ENCODE results near the gene STIP1. TPM values are rescaled to one million over a fixed set of nuclear protein-coding genes. Genes with fewer than 3 reads are reported as not detected.
A peak's percentile ranks its signal among the peaks of the same experiment; 100 is the strongest.

Gene STIP1
- total and polyA plus RNA-seq, 2 of the 8 experiments (the other 6 are each of a cell fraction or from before 2014, with no cell fraction given), result 140 to 329 TPM

DNA sequence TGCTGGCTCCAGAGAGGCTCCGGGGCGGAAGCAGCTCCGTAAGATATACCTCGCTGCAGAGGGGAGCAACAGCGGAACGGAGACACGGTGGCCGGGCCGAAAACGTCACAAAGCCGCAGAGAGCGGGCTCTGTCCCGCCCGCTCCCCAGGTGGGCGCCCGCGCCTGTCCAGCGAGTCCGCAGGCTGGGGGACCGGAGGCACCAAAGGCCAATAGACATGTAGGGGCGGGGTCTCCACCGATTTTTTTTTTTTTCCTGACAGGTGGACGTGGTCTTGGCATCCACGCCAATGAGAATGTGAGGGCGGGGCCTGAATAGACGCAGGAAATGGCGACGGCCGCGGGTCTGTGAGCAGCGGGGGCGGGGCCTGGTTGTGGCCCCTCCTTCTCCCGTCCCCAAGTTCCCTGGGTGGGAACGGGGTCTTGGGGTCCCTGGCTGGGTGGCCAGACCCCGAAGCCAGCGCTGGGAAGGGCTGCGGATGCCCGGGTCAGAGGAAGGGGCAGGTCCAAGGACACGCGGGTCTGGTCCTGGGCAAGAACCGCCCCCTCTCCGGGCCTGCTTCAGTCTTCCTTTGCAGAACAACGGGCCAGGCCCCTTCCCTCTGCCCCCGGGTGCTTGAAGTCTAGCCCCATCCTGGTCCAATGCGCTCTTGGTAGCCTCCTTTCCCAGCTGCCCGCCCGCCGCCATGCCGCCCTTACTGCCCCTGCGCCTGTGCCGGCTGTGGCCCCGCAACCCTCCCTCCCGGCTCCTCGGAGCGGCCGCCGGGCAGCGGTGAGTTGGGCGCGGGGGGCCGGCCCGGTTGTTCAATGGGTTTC lies 44.4 kb downstream of the STIP1 start, which contains the start of gene DNAJC4 (continued):
- TF ChIP-seq HDAC6 (IDR thresholded peaks at IDR 0.05; ENCODE audit: low read depth, low read length), result no peak
- TF ChIP-seq, protein P1, sequence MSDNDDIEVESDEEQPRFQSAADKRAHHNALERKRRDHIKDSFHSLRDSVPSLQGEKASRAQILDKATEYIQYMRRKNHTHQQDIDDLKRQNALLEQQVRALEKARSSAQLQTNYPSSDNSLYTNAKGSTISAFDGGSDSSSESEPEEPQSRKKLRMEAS (IDR thresholded peaks at IDR 0.05), result no peak
- TF ChIP-seq CREB1 (IDR thresholded peaks at IDR 0.05), result peak; percentile 75
- TF ChIP-seq, protein P2, sequence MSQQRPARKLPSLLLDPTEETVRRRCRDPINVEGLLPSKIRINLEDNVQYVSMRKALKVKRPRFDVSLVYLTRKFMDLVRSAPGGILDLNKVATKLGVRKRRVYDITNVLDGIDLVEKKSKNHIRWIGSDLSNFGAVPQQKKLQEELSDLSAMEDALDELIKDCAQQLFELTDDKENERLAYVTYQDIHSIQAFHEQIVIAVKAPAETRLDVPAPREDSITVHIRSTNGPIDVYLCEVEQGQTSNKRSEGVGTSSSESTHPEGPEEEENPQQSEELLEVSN (IDR thresholded peaks at IDR 0.05), result no peak
- no peak for TF ChIP-seq CBX5 (IDR thresholded peaks at IDR 0.05; ENCODE audit: low read depth, low read length)
- TF ChIP-seq SRF (IDR thresholded peaks at IDR 0.05; ENCODE audit: low read depth, low read length), result no peak
- TF ChIP-seq HDAC2 (IDR thresholded peaks at IDR 0.05; ENCODE audit: borderline replicate concordance in 1 of 2, low read depth in 2 of 2, low read length in 2 of 2), result peak in 1 of 2 experiments; percentile 32; a peak in 1 of 4 replicates
- peak; percentile 46 for TF ChIP-seq ASH2L (IDR thresholded peaks at IDR 0.05; ENCODE audit: low read length)
- no peak; the same call in 1 of the 2 replicates for TF ChIP-seq EGR1 (IDR thresholded peaks at IDR 0.05; ENCODE audit: borderline replicate concordance, low read depth, low read length)
- peak; percentile 76 for TF ChIP-seq KDM4A (IDR thresholded peaks at IDR 0.05; ENCODE audit: low read depth, low read length, severe bottlenecking)
- 0 out of 2 replicates have a peak, but pooled peaks have one; percentile 9 for TF ChIP-seq PHF8 (conservative IDR thresholded peaks at IDR 0.05; ENCODE audit: low read depth, low read length)
- peak in 1 of 2 experiments; percentile 63; a peak in 1 of 3 replicates for TF ChIP-seq POLR2A (IDR thresholded peaks at IDR 0.05; ENCODE audit: control extremely low read depth in 1 of 2, low read depth in 2 of 2, low read length in 2 of 2)
- TF ChIP-seq SP4 (IDR thresholded peaks at IDR 0.05; ENCODE audit: low read length), result 0 out of 2 replicates have a peak, but pooled peaks have one; percentile 23
- 0 out of 2 replicates have a peak, but pooled peaks have one; percentile 4 for TF ChIP-seq TCF12 (IDR thresholded peaks at IDR 0.05; ENCODE audit: low read depth, low read length)
- TF ChIP-seq, protein P3, sequence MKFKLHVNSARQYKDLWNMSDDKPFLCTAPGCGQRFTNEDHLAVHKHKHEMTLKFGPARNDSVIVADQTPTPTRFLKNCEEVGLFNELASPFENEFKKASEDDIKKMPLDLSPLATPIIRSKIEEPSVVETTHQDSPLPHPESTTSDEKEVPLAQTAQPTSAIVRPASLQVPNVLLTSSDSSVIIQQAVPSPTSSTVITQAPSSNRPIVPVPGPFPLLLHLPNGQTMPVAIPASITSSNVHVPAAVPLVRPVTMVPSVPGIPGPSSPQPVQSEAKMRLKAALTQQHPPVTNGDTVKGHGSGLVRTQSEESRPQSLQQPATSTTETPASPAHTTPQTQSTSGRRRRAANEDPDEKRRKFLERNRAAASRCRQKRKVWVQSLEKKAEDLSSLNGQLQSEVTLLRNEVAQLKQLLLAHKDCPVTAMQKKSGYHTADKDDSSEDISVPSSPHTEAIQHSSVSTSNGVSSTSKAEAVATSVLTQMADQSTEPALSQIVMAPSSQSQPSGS (IDR thresholded peaks at IDR 0.05; ENCODE audit: low read length), result no peak
- TF ChIP-seq SIX5 (IDR thresholded peaks at IDR 0.05; ENCODE audit: low read depth, low read length), result no peak
- TF ChIP-seq NRF1 (IDR thresholded peaks at IDR 0.05; ENCODE audit: low read depth, low read length), result no peak

All from H1 (cell line).